Transverse colon (tissue), 3 donors: ENCODE results near the gene TSPAN32.

Experiments
- CTCF ChIP-seq, 5 experiments: fragments of 200-600 bp in 3 of 5; fragments of 450-650 bp in 2 of 5; sonication (generic) in 3 of 5; IDR thresholded peaks; 1 replicate in 2 of 5; 2 replicates in 3 of 5; pipeline ENCODE4 v1.5.1; 2016 to 2017; ENCODE audit warnings: antibody characterized with exemption in 5 of 5, inconsistent platforms in 3 of 5, mild to moderate bottlenecking in 2 of 5, moderate library complexity in 1 of 5
- EP300 ChIP-seq: sonication (generic); formaldehyde crosslinking; IDR thresholded peaks from one replicate; pipeline ENCODE4 v1.6.1; 2017; ENCODE audit warnings: antibody characterized with exemption, low read depth
- POLR2A ChIP-seq: fragments of 450-650 bp; IDR thresholded peaks from one replicate; pipeline ENCODE4 v1.6.1; 2016; ENCODE audit warnings: antibody characterized with exemption, mild to moderate bottlenecking, moderate library complexity

GRCh38 chr11:2268729-2269600 lies 32.8 kb upstream of the TSPAN32 start:
- no peak for TF ChIP-seq CTCF (IDR thresholded peaks at IDR 0.05)
- no peak for TF ChIP-seq POLR2A
- no peak for TF ChIP-seq EP300
